Neuron (in vitro differentiated cells): ENCODE results near the gene CCL20.

ENCODE experiments used
- H2AFZ ChIP-seq: one replicate; pipeline ENCODE4 v1.6.1; 2013; ENCODE audit warnings: low read depth, mild to moderate bottlenecking, inconsistent platforms, low read length, moderate library complexity
- H3K27me3 ChIP-seq: one replicate; pipeline ENCODE4 v1.6.1; 2013; ENCODE audit warnings: low read length; ENCODE audit not compliant: insufficient read depth
- H3K36me3 ChIP-seq: one replicate; pipeline ENCODE4 v1.6.1; 2013; ENCODE audit warnings: low read length; ENCODE audit not compliant: insufficient read depth
- H3K4me1 ChIP-seq: one replicate; pipeline ENCODE4 v1.6.1; 2013; ENCODE audit warnings: low read length; ENCODE audit not compliant: insufficient read depth
- H3K4me3 ChIP-seq: 2 replicates; pipeline ENCODE4 v1.5.1; 2013; ENCODE audit warnings: mild to moderate bottlenecking, low read length, moderate library complexity
- H3K9me3 ChIP-seq: one replicate; pipeline ENCODE4 v1.6.1; 2013; ENCODE audit warnings: low read length

Gene CCL20

DNA sequence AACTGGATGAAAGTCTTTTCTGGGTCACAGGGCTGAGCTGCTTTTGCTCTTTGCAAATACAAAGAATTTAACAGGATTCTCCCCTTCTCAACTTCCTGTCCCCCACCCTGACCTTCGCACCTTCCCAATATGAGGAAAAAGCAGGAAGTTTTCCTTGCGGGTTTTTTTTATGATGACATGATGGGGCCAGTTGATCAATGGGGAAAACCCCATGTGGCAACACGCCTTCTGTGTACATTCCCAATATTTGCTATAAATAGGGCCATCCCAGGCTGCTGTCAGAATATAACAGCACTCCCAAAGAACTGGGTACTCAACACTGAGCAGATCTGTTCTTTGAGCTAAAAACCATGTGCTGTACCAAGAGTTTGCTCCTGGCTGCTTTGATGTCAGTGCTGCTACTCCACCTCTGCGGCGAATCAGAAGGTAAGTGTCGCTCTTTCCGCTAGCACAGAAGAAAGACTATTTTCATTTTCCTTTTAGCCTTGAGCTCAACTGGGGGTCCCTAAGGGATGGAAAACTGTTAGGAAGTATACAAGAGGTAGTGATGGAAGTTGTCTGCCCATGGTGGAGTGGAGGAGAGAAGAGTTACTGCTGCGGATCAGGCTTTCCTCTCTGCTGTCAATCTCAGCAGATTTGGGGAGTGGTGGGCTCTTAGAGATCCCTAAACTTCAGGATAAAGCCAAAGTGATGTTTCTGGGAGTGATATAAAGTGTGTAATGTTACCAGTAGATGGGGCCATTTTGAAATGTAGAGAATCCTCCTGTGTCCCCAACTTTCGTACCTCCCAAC is at the start of gene CCL20:
Gene CCL20, plus strand, starts transcription at position 281 of the 792 bp plus-strand sequence. Its CDS starts 70 bp downstream, at position 351.
- Histone ChIP-seq H3K9me3 (no peaks in the 10 kb centered on the region), H3K27me3 (no peaks in the 10 kb centered on the region)

DNA sequence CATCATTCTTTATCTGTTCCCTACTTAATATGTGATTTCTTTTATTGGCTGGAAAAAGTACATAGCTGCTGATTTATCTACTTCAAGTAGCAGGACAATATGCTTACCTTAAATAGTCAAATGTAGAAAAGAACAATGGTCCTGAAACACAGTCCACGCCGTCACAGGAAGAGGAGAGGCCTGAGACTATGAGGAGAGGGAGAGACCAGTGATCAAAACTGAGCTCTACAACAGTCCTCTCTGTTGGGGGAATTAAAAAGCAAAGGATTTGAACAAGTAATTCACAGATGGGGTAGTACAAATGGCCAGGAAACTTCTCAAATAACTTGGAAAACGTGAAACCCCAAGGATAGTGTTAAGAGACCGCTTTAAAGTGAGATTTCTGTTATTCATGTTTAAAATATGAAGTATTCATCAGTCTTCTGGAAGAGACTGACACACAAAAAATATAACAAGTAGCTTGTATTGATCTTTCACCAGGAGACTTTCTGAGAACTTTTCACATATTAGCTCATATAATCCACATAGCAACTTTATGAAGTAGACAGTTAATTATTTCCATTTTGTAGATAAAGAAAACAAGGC is 47.8 kb upstream of the CCL20 start:
- no peaks in the 10 kb centered on the region for H3K27me3 ChIP-seq
- no peaks in the 10 kb centered on the region for H3K9me3 ChIP-seq
- no peak overlapping the region for H3K4me3 ChIP-seq
- H3K4me1 ChIP-seq = peaks cover 3% of the 10 kb centered on the region
- no peaks in the 10 kb centered on the region for H3K36me3 ChIP-seq
- no peak overlapping the region for H2AFZ ChIP-seq

More for the DNA sequence above, at the start of gene CCL20:
- Histone ChIP-seq H3K36me3 (no peaks in the 10 kb centered on the region), H3K4me1 (no peaks in the 10 kb centered on the region), H2AFZ (no peak within 1 kb of the TSS), H3K4me3 (no peak within 1 kb of the TSS)

GRCh38 chr2:227766373-227766883 is 47.2 kb upstream of the CCL20 start:
- no peaks in the 10 kb centered on the region for H3K27me3 ChIP-seq
- H3K4me1 ChIP-seq = peaks cover 3% of the 10 kb centered on the region

GRCh38 chr2:227767830-227768229 is 45.8 kb upstream of the CCL20 start:
- Histone ChIP-seq H3K27me3 (no peaks in the 10 kb centered on the region), H2AFZ (no peak overlapping the region), H3K36me3 (no peaks in the 10 kb centered on the region), H3K4me1 (peaks cover 3% of the 10 kb centered on the region), H3K4me3 (no peak overlapping the region), H3K9me3 (no peaks in the 10 kb centered on the region)

More at GRCh38 chr2:227766373-227766883, 47.2 kb upstream of the CCL20 start:
- Histone ChIP-seq H3K36me3 (no peaks in the 10 kb centered on the region), H2AFZ (no peak overlapping the region), H3K4me3 (no peak overlapping the region), H3K9me3 (no peaks in the 10 kb centered on the region)

DNA sequence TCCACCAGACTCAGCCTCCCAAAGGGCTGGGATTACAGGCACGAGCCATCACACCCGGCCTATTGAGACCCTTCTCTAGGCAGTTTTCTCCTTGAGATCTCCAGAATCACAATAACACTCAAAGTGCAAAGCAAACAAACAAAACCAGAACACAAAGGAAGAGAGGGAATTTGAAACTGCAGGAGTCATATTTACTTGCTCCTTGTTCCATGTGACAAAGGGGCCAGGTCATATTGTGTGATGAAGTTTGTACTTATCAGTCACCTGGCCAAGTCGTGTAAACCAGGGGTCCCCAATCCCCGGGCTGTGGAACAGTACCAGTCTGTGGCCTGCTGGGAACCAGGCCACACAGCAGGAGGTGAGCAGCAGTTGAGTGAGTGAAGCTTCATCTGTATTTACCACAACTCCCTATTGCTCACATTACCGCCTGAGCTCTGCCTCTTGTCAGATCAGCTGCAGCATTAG is 41.4 kb upstream of the CCL20 start:
- Histone ChIP-seq H3K27me3 (no peaks in the 10 kb centered on the region), H3K4me1 (no peaks in the 10 kb centered on the region), H3K9me3 (no peaks in the 10 kb centered on the region), H2AFZ (no peak overlapping the region), H3K4me3 (no peak overlapping the region), H3K36me3 (no peaks in the 10 kb centered on the region)

- Histone ChIP-seq H3K9me3 (no peaks in the 10 kb centered on the region), H3K4me1 (no peaks in the 10 kb centered on the region), H3K27me3 (no peaks in the 10 kb centered on the region), H3K4me3 (no peak overlapping the region), H2AFZ (no peak overlapping the region), H3K36me3 (no peaks in the 10 kb centered on the region)
These were observed 40.7 kb upstream of the CCL20 start for GRCh38 chr2:227772932-227773331.

DNA sequence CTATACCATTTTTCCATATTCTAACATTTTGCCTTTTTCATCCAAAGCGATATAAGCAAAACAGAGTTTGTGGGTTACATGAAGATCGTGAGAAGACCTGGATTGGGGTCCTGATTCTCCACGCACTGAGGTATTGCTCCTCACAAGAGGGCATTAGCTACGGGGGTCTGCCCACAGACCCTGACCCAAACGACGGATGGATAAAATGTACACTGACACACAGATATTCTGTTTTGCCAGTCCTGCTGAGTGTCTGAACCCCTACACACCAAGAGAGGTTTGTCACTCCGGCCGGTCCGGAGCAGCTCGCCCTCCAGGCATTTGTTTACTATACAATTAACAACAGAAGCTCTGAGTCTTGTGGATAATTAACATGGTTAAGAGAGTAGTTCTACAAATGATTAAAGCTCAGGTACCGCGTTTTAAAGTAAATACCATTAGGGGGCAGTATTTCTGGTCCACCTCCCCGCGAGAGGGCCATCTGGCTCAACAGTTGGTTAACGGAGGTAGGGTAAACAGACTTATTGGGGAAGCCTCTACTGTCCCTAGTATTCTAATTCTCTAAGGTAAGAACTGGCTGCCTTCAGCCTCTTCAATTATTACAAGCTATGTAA is 39.5 kb upstream of the CCL20 start:
- Histone ChIP-seq H3K9me3 (no peaks in the 10 kb centered on the region), H3K36me3 (no peaks in the 10 kb centered on the region), H2AFZ (no peak overlapping the region), H3K4me3 (no peak overlapping the region), H3K27me3 (no peaks in the 10 kb centered on the region), H3K4me1 (no peaks in the 10 kb centered on the region)

DNA sequence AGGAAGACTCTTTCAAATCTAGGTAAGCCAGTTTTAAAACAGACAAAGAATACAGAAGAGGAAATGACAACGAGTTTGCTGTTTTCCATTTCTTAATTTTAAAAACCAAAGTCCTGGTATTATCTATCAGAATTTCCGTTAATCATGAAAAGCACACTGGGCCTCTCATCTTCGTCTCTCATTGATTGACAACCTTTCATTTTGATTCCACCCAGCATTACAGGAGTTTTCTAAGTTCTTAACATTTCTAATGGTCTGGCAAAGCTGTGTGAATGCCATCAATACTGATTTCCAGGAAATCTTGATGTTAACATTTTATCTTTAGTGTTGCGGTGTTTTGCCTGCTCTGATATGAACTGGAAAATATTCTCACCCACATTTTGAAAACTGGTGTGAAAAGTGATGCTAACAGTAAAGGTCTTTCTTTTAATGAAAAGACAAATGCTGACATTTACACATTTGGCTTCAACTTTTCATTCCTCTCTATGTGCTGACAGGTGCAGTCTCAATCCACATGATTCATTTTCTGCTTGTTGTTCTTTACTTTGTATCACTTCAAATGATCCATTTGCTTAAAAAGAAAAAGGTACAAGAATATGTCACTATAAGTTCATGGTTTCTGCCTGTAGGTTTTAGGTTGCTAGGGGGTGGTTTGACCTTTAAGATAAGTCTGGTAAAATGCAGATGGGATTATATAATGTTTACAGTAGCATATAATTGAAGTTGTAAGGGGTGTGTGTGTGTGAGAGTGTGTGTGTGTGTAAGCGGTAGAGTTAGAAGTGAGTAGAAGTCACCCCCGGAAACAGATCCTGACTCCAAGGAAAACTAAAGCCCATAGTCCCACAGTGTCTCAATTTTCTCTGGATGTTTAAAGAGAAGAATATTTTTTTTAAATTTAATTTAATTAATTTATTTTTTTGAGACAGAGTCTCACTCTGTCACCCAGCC is 38.5 kb upstream of the CCL20 start:
- H3K9me3 ChIP-seq = no peaks in the 10 kb centered on the region
- no peaks in the 10 kb centered on the region for H3K27me3 ChIP-seq
- H3K36me3 ChIP-seq = no peaks in the 10 kb centered on the region
- no peaks in the 10 kb centered on the region for H3K4me1 ChIP-seq
- no peak overlapping the region for H2AFZ ChIP-seq
- no peak overlapping the region for H3K4me3 ChIP-seq

DNA sequence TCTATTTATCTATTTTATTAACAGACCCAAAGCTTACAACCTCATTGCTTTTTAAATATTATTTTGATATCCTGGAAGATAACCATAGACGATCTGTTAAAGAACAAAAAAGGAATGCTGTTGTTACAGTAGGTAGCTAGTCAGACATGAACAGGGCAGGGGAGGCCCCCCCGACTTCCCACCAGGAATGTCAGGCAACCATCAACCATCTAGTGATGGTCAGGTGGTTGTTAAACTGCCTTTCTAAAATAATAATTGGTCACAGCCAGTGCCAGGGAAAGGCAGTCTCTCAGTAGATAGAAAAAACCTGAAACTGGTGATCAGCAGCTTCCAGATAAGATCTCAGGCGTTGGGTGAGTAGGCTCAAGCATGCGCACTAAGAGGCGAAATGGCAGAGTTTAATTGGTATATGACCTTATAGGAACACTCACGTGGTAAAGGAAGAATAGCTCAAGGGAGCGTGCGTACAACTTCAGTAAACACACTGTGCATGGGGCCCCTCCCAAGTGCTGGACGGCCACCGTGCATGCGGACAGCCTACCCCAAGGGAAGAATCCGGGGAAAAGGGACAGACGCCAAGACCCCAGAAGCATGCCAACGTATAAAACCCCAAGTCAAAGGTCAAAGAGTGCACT is 32.5 kb upstream of the CCL20 start:
- H3K9me3 ChIP-seq = no peaks in the 10 kb centered on the region
- H3K4me3 ChIP-seq = no peak overlapping the region
- H3K4me1 ChIP-seq = no peaks in the 10 kb centered on the region
- no peaks in the 10 kb centered on the region for H3K27me3 ChIP-seq
- no peaks in the 10 kb centered on the region for H3K36me3 ChIP-seq
- no peak overlapping the region for H2AFZ ChIP-seq

DNA sequence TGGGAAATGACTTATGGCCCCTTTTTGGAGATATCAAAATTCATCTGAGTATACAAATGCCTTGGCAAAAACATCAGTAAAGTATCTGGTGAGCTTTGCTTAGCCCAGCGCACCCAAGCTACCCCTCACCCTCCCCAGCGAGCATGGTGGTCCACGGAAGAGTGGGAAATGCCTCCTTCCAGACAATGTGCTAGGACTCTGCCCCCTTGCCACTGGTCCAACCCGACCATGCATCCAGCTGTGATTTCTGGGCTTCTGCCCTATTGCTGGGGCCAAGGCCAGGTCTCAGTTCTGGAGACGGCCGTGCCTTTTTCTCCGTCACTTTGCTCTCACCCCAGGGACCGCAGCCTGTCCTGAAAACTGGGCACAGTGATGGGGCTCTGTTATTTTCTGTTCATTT is 31.8 kb upstream of the CCL20 start:
- Histone ChIP-seq H3K4me1 (no peaks in the 10 kb centered on the region), H3K27me3 (no peaks in the 10 kb centered on the region), H3K36me3 (no peaks in the 10 kb centered on the region), H3K4me3 (no peak overlapping the region), H2AFZ (no peak overlapping the region), H3K9me3 (no peaks in the 10 kb centered on the region)

- no peaks in the 10 kb centered on the region for H3K4me1 ChIP-seq
- no peaks in the 10 kb centered on the region for H3K27me3 ChIP-seq
- H2AFZ ChIP-seq = no peak overlapping the region
- no peak overlapping the region for H3K4me3 ChIP-seq
- no peaks in the 10 kb centered on the region for H3K36me3 ChIP-seq
- H3K9me3 ChIP-seq = no peaks in the 10 kb centered on the region
These were observed 30.8 kb upstream of the CCL20 start for GRCh38 chr2:227782804-227783203.

DNA sequence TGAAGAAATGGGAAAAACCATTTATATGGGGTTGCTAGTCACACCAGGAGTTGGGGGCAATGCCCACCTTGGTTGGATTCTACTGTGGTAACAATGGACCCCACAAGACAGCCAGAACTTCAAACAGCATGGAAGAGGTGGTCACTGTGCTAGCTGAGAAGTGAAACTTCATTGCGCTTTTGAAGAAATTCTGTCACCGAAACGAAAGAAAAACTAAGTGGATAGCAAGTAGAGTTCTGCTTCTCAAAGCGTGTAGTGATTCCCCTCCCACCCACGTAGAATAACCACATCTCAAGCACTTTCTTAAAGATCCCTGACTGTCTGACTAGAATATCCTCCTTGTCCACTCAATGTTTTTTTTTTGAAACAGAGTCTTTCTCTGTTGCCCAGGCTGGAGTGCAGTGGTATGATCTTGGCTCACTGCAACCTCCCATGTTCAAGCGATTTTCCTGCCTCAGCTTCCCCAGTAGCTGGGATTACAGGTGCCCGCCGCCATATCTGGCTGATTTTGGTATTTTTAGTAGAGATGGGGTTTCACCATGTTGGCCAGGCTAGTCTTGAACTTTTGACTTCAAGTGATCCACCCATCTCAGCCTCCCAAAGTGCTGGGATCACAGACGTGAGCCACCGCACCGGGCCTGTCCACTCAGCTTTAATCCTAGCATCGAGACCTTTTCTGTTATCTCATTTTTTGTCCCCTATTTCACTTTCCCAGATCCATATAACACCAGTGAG is 30.1 kb upstream of the CCL20 start:
- H3K9me3 ChIP-seq = no peaks in the 10 kb centered on the region
- no peaks in the 10 kb centered on the region for H3K27me3 ChIP-seq
- no peaks in the 10 kb centered on the region for H3K4me1 ChIP-seq
- H3K36me3 ChIP-seq = no peaks in the 10 kb centered on the region
- H2AFZ ChIP-seq = no peak overlapping the region
- H3K4me3 ChIP-seq = no peak overlapping the region
